Fibroblast of skin of left biceps (primary cell): Measurements from ENCODE around the gene TAF11L12.
"Not testable (repeated sequence)": the region's sequence is repeated elsewhere in the genome, so short reads cannot be mapped to it uniquely, and the experiment has no call there.

Experiments
- DNase-seq, 2 experiments: peaks; one replicate each; pipeline ENCODE4 v3.0.0-alpha.2; 2013; ENCODE audit warnings: low read depth in 2 of 2

Gene TAF11L12

DNA sequence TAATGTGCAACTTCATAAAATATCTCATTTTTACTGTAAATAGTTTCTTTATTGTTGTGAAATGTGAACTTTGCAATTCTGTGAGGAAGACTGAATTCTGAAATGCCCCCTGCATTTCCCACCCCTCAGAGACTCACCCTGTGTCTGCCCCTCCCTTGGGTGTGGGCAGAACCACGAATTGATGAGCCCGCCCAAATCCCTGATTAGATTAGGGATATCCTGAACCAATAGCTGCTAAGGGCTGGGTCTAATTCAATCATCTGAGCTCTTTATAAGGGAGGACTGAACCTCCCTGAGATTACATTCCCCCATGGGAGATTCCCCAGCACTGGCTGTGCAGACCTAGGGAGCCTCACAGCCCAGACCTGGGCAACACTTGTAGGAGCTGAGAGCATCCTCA is at the start of gene TAF11L12:
Gene TAF11L12 (plus strand): TSS at position 301 of the 400 bp plus-strand sequence.
- DNase-seq: not testable (repeated sequence)

DNA sequence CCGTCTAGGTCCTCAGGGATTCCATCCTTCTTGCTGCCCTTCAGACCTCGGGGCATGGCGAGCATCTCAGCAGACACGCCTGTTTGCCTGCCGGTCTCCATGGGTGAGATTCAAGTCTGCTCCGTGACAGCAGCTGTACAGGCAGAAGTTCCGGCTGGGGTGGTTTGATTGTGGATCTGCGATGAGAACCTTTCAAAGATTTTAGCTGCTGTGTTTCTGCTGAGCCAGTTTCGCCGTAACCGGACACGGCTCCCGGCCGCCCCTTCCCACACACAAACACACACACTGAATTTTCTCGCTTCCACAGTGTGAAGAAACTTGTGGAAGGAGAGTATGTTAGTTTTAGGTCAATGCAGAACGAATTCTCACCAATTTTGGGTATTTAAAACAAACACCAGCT is 24.5 kb upstream of the TAF11L12 start, which contains the start of gene TAF11L7:
Gene TAF11L7 (minus strand): TSS at position 101 of the 400 bp plus-strand sequence.
- not testable (repeated sequence) for DNase-seq

DNA sequence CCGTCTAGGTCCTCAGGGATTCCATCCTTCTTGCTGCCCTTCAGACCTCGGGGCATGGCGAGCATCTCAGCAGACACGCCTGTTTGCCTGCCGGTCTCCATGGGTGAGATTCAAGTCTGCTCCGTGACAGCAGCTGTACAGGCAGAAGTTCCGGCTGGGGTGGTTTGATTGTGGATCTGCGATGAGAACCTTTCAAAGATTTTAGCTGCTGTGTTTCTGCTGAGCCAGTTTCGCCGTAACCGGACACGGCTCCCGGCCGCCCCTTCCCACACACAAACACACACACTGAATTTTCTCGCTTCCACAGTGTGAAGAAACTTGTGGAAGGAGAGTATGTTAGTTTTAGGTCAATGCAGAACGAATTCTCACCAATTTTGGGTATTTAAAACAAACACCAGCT is 19.3 kb upstream of the TAF11L12 start, which contains the start of gene TAF11L8:
Gene TAF11L8 (minus strand): TSS at position 101 of the 400 bp plus-strand sequence.
- DNase-seq: not testable (repeated sequence)

DNA sequence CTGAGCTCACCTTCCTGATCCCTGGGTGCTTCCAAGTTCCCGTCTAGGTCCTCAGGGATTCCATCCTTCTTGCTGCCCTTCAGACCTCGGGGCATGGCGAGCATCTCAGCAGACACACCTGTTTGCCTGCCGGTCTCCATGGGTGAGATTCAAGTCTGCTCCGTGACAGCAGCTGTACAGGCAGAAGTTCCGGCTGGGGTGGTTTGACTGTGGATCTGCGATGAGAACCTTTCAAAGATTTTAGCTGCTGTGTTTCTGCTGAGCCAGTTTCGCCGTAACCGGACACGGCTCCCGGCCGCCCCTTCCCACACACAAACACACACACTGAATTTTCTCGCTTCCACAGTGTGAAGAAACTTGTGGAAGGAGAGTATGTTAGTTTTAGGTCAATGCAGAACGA is 15.9 kb upstream of the TAF11L12 start, which contains the start of gene TAF11L9:
Gene TAF11L9 (minus strand): TSS at position 140 of the 400 bp plus-strand sequence.
- DNase-seq: not testable (repeated sequence)

DNA sequence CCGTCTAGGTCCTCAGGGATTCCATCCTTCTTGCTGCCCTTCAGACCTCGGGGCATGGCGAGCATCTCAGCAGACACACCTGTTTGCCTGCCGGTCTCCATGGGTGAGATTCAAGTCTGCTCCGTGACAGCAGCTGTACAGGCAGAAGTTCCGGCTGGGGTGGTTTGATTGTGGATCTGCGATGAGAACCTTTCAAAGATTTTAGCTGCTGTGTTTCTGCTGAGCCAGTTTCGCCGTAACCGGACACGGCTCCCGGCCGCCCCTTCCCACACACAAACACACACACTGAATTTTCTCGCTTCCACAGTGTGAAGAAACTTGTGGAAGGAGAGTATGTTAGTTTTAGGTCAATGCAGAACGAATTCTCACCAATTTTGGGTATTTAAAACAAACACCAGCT is 12.5 kb upstream of the TAF11L12 start, which contains the start of gene TAF11L10:
Gene TAF11L10 (minus strand): TSS at position 101 of the 400 bp plus-strand sequence.
- DNase-seq: not testable (repeated sequence)

DNA sequence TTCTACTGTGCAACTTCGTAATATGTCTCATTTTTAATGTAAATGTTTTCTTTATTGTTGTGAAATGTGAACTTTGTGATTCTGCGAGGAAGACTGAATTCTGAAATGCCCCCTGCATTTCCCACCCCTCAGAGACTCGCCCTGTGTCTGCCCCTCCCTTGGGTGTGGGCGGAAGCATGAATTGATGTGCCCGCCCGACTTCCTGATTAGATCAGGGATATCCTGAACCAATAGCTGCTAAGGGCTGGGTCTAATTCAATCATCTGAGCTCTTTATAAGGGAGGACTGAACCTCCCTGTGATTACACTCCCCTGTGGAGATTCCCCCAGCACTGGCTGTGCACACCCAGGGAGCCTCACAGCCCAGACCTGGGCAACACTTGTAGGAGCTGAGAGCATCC is 6.3 kb upstream of the TAF11L12 start, which contains the start of gene TAF11L11:
Gene TAF11L11 (plus strand): TSS at position 304 of the 400 bp plus-strand sequence.
- not testable (repeated sequence) for DNase-seq

DNA sequence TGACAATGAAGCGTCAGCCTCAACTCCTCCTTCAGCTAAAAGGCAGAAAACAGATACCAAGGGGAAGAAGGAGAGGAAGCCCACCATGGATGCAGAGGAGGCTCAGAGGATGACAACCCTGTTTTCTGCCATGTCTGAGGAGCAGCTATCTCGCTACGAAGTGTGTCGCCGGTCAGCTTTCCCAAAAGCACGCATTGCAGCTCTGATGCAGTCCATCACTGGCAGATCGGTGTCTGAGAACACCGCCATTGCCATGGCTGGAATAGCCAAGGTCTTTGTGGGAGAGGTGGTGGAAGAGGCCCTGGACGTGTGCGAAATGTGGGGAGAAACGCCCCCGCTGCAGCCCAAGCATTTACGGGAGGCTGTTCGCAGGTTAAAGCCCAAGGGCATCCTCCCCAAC is 5.2 kb upstream of the TAF11L12 start:
- DNase-seq: no peak

DNA sequence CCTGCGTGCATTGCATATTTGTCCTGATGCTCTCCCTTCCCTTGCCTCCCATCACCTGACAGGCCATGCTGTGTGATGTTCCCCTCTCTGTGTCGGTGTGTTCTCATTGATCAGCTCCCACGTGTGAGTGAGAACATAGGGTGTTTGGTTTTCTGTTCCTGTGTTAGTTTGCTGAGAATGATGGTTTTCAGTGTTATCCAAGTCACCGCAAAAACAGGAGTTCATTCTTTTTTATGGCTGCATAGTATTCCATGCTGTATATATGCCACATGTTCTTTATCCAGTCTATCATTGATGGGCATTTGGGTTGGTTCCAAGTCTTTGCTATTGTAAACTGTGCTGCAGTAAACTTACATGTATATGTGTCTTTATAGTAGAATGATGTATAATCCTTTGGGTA is 2.7 kb upstream of the TAF11L12 start:
- DNase-seq: not testable (repeated sequence)

DNA sequence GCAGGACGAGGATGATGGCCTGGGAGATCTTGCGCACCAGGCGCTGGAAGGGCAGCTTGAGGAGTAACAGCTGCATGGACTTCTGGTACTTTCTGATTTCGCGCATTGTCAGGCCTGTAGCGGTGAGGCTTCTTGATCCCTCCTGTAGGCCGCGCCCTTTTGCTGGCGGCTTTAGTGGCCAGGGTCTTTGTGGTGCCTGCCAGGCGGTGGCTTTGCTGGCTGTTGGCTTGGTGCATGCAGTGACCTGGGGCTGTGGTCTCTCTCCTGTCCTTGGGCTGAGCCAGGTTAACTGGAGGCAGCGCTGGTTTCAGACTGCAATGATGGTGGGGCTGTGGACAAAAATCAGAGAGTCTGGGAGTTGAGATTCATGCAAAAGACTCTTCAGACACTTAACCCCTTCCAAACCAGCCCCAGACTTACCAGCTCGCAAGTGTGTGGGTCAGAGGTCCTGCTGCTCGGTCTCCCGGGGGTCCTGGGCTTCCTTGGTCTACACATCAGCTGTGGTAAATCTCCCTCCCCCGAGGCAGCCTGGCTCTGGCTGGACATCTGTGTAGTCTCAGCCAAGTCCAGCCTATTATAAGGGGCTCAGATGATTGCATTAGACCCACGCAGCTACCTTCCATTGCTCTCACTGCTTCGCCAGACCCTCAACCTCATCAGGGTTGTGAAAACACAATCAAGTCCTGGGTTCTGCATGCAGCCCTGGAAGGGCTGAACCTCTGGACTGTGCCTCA is 4.8 kb downstream of the TAF11L12 start:
- no peak for DNase-seq

DNA sequence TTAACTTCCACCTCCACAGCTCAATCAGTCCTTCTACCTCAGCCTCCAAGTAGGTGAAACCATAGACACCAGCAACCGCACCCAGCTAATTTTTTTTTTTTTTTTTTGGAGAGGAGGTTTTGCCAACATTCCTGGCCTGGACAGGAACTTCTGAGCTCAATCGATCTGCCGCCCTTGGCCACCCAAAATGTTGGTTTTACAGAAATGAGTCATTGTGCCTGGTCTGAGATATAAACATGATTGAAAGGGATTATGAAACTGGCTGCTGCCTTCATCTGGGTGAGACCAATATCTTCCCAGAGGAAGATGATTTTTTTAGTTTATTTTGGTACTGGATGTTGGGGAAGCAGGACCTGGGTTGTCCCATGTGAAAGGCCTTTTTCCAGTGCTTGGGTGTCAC is 9.2 kb downstream of the TAF11L12 start:
- DNase-seq: no peak

DNA sequence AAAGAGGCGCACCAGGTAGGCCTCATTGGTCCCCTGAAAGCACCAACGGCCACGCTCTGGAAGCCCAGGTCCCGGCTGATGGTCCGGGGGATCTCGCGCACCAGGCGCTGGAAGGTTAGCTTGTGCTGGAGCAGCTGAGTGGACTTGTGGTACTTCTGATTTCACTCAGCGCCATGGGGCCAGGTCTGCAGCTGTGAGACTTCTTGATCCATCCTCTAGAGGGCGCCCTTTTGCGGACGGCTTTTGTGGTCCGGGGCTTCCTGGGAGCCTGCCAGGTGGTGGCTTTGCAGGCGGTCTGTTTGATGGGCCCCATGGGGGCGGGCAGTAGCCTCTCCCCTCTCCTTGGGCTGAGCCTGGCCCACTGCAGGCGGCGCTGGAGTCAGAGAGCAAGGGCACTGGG is 10.4 kb downstream of the TAF11L12 start:
- DNase-seq: no peak

DNA sequence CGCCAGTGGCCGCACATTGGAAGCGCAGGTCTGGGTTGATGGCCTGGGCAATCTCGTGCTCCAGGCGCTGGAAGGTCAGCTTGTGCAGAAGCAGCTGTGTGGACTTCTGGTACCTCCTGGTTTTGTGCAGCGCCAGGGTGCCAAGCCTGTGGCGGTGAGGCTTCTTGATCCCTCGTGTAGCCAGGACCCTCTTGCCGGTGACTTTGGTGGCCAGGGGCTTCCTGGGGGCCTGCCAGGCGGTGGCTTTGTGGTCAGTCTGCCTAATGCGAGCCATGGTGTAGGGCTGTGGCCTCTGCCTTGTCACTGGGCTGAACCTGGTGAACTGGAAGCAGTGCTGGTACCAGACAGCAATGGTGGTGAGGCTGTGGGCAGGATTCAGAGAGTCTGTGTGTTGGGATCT is 15.5 kb downstream of the TAF11L12 start:
- no peak for DNase-seq

DNA sequence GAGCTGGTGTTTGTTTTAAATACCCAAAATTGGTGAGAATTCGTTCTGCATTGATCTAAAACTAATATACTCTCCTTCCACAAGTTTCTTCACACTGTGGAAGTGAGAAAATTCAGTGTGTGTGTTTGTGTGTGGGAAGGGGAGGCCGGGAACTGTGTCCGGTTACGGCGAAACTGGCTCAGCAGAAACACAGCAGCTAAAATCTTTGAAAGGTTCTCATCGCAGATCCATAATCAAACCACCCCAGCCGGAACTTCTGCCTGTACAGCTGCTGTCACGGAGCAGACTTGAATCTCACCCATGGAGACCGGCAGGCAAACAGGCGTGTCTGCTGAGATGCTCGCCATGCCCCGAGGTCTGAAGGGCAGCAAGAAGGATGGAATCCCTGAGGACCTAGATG is 21.6 kb downstream of the TAF11L12 start, which contains the start of gene TAF11L13:
Gene TAF11L13 (plus strand): TSS at position 301 of the 400 bp plus-strand sequence.
- not testable (repeated sequence) for DNase-seq

DNA sequence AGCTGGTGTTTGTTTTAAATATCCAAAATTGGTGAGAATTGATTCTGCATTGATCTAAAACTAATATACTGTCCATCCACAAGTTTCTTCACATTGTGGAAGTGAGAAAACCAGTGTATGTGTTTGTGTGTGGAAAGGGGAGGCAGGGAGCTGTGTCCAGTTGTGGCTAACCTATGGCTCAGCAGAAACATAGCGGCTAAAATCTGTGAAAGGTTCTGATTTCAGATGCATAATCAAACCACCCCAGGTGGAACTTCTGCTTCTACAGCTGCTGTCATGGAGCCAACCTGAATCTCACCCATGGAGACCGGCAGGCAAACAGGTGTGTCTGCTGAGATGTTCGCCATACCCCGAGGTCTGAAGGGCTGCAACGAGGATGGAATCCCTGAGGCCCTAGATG is 24.0 kb downstream of the TAF11L12 start, which contains the start of gene TAF11L14:
Gene TAF11L14 (plus strand): TSS at position 301 of the 400 bp plus-strand sequence.
- no peak for DNase-seq

DNA sequence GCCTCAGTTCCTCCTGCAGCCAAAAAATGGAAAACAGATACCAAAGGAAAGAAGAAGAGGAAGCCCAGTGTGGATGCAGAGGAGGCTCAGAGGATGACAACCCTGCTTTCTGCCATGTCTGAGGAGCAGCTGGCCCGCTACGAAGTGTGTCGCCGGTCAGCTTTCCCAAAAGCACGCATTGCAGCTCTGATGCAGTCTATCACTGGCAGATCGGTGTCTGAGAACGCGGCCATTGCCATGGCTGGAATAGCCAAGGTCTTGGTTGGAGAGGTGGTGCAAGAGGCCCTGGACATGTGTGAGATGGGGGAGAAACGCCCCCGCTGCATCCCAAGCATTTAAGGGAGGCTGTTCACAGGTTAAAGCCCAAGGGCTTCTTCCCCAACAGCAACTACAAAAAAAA is 39.0 kb downstream of the TAF11L12 start:
- not testable (repeated sequence) for DNase-seq

DNA sequence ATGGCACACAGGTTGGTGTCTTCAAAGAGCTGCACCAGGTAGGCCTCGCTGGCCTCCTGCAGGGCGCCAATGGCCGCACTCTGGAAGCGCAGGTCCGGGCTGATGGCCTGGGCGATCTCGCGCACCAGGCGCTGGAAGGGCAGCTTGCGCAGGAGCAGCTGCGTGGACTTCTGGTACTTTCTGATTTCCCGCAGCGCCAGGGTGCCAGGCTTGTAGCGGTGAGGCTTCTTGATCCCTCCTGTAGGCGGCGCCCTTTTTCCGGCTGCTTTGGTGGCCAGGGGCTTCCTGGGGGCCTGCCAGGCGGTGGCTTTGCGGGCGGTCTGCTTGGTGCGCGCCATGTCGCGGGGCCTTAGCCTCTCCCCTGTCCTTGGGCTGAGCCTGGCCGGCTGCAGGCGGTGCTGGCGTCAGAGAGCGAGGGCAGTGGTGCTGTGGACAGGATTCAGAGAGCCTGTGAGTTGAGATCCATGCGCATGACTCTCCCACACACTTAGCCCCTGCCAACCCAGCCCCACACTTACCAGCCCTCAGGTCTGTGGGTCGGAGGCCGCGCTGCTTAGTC is 45.1 kb downstream of the TAF11L12 start:
- not testable (repeated sequence) for DNase-seq

DNA sequence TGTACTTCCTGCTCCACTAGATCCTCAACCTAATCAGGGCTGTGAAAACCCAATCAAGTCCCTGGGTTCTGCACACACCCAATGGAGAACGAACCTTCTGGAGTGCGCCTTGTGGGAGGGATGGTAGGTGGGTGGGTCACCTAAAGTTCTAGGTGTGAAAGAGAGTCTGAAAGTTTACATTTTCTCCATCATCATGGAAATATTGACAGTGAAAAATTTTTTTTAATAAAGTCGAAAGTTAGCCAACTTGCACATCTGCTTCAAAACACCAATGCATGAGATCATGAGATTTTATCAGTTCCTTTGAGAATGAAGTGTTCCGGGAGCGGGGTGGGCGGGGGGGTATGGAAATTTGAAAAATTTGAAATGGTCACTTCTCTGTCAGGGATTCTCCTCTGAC is 45.7 kb downstream of the TAF11L12 start:
- no peak for DNase-seq
